Body of pancreas (tissue), 4 donors: Measurements from ENCODE around the gene WWOX. TPM values are rescaled to one million over a fixed set of nuclear protein-coding genes. Genes with fewer than 3 reads are reported as not detected.

Experiments used
- ATAC-seq: fragments of 150-250 bp; one replicate; pipeline ENCODE4 v1.9.1; 2016
- DNase-seq, 4 donors: peaks; one replicate each; pipeline ENCODE4 v3.0.0-alpha.2; 2019
- H3K27ac ChIP-seq, 4 donors: fragments of 200-600 bp; sonication (generic); 1 replicate in 3 of 4; 2 replicates in 1 of 4; pipeline versions ENCODE4 v1.5.1 to v1.6.1; 2016 to 2019; ENCODE audit warnings: mild to moderate bottlenecking in 1 of 4, mixed read lengths in 1 of 4, moderate library complexity in 1 of 4
- H3K27me3 ChIP-seq, 2 donors: fragments of 200-600 bp; sonication (generic); one replicate each; pipeline ENCODE4 v1.6.0; 2016; ENCODE audit warnings: mild to moderate bottlenecking in 1 of 2
- H3K36me3 ChIP-seq, 2 donors: fragments of 200-600 bp; sonication (generic); replicated peaks in 1 of 2; 2 replicates each; pipeline ENCODE4 v1.5.1; 2016; ENCODE audit warnings: low read depth in 2 of 2; ENCODE audit not compliant: insufficient read depth in 1 of 2
- H3K4me1 ChIP-seq: fragments of 200-600 bp; sonication (generic); one replicate; pipeline ENCODE4 v1.6.0; 2016
- H3K4me3 ChIP-seq, 2 donors: fragments of 200-600 bp; sonication (generic); 1 replicate in 1 of 2; 2 replicates in 1 of 2; pipeline ENCODE4 v1.5.1; 2016 to 2019
- H3K9me3 ChIP-seq, 3 donors: fragments of 200-600 bp; sonication (generic); 1 replicate in 2 of 3; 2 replicates in 1 of 3; pipeline ENCODE4 v1.5.1; 2016
- POLR2A ChIP-seq, 3 donors: fragments of 450-650 bp; IDR thresholded peaks; one replicate each; pipeline ENCODE4 v1.6.1; 2016; ENCODE audit warnings: antibody characterized with exemption in 3 of 3, mild to moderate bottlenecking in 2 of 3
- WGBS, 2 donors: methylation state at CpG; one replicate each; pipeline ENCODE4 v1.1.5; 2017; 5-methylcytosine and 5-hydroxymethylcytosine counted together
- intact Hi-C: fragments of 100-400 bp; cut with DNase I; formaldehyde crosslinking; loops from one replicate; pipeline ENCODE4 v1.15.1; 2023
- total RNA-seq, 2 donors: library from RNA; depleted of rRNA; stranded (reverse); fragments of >200 nt; gene quantifications; one replicate each; pipeline ENCODE4 v1.1.0, GENCODE V29; 2016
- TF ChIP-seq, protein P1 (sequence below), 7 experiments: fragments of 450-650 bp in 4 of 7; fragments of 200-600 bp in 3 of 7; sonication (generic) in 3 of 7; IDR thresholded peaks; one replicate each; pipeline ENCODE4 v1.5.1; 2016 to 2019; ENCODE audit warnings: antibody characterized with exemption in 7 of 7

Gene WWOX
- total RNA-seq, 2 donors from 2014 or later = 52.7 to 67.2 TPM

DNA sequence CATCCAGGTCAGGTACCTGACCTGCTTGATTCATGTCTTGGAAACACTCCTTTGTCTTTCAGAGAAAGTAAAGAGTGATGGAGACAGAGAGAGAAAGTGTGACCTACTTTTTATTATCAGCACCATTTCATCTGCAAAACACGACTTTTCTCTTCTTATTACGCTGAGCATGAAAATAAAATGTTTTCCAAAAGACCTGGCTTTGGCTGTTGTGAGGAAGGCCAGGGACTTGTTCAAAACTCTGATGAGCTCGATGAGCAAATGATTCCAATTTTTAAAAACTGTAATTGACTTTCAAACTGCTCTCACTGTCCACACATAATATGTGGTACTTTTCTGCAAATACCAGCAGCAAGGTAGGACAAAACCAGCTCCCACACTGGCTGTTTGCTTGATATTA is 821.2 kb downstream of the WWOX start:
- no peak for DNase-seq
- Histone ChIP-seq H3K27me3 (no peaks in the 10 kb centered on the region), H3K4me1 (no peaks in the 10 kb centered on the region), H3K36me3 (no peaks in the 10 kb centered on the region), H3K4me3 (no peak overlapping the region), H3K9me3 (no peaks in the 10 kb centered on the region), H3K27ac (no peak overlapping the region)
- no peak for ATAC-seq
- WGBS, 2 donors = 46 to 51% methylated on average over 3 of the region's 3 CpGs
- TF ChIP-seq, protein P1, sequence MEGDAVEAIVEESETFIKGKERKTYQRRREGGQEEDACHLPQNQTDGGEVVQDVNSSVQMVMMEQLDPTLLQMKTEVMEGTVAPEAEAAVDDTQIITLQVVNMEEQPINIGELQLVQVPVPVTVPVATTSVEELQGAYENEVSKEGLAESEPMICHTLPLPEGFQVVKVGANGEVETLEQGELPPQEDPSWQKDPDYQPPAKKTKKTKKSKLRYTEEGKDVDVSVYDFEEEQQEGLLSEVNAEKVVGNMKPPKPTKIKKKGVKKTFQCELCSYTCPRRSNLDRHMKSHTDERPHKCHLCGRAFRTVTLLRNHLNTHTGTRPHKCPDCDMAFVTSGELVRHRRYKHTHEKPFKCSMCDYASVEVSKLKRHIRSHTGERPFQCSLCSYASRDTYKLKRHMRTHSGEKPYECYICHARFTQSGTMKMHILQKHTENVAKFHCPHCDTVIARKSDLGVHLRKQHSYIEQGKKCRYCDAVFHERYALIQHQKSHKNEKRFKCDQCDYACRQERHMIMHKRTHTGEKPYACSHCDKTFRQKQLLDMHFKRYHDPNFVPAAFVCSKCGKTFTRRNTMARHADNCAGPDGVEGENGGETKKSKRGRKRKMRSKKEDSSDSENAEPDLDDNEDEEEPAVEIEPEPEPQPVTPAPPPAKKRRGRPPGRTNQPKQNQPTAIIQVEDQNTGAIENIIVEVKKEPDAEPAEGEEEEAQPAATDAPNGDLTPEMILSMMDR (IDR thresholded peaks at IDR 0.05) = no peak
- no peak for TF ChIP-seq POLR2A (IDR thresholded peaks at IDR 0.05)
- intact Hi-C loops = no loop called here

DNA sequence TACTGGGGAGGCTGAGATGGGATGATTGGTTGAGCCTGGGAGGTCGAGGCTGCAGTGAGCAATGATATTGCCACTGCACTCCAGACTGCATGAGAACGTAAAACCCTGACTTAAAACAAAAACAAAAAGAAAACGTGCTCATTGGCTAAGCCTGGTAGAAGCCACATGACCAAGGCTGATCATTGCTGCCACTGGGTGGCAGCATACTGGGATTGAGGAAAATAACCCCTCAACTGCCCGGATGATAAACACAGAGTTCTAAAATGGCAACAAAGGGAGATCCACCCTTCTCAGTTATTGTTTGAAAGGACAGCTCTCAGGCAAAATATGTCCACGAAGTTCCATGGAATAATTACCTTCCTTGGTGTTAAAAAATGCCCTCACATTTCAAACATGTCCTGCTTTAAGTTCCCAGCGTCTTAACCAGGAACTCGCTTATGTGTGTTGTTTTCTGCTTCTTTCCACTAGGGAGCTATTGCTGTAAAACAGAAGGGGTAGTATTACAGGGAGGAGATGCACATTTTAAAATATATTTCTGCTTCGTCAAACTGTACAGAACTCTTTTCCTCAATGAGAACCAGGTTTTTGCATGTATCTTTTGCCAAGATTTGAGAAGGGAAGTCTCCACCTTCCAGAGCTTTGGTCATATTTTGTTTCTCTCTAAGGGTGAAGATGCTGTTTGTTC is 825.8 kb downstream of the WWOX start:
- Histone ChIP-seq H3K27me3 (no peaks in the 10 kb centered on the region), H3K9me3 (no peaks in the 10 kb centered on the region), H3K4me1 (no peaks in the 10 kb centered on the region), H3K4me3 (no peak overlapping the region), H3K27ac (no peak overlapping the region), H3K36me3 (no peaks in the 10 kb centered on the region)
- TF ChIP-seq, protein P1 (IDR thresholded peaks at IDR 0.05) = peak in 6 of 7 experiments; percentile 38 to 56 (median 51)
- TF ChIP-seq POLR2A (IDR thresholded peaks at IDR 0.05) = no peak
- no peak for ATAC-seq
- 55 to 56% methylated on average over 8 of the region's 8 CpGs for WGBS, 2 donors
- intact Hi-C loops = no loop called here
- DNase-seq = peak; percentile 13 to 52 (median 38)

DNA sequence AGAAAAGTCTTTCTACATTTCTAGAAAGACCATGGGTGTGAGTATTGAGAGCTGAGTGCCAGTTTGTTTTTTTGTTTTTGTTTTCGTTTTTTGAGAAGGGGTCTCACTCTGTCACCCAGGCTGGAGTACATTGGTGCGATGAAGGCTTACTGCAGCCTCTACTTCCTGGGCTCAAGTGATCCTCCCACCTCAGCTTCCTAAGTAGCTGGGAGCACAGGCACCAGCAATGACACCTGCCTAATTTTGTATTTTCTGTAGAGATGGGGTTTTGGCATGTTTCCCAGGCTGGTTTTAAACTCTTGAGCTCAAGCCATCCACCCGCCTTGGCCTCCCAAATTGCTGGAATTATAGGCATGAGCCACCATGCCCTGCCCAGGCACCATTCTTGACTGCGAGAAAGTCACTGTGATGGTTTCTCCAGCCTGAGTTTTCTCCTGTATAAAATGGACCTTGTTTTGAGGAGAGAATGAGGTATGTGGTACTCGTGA is 827.3 kb downstream of the WWOX start:
- DNase-seq = no peak
- WGBS, 2 donors = 88% methylated on average over 5 of the region's 5 CpGs
- no peaks in the 10 kb centered on the region for H3K4me1 ChIP-seq
- no peak overlapping the region for H3K4me3 ChIP-seq
- no peak for ATAC-seq
- intact Hi-C loops = no loop called here
- H3K9me3 ChIP-seq = no peaks in the 10 kb centered on the region
- H3K27me3 ChIP-seq = no peaks in the 10 kb centered on the region
- H3K27ac ChIP-seq = no peak overlapping the region
- no peaks in the 10 kb centered on the region for H3K36me3 ChIP-seq
- TF ChIP-seq POLR2A (IDR thresholded peaks at IDR 0.05) = no peak
- TF ChIP-seq, protein P1 (IDR thresholded peaks at IDR 0.05) = no peak

DNA sequence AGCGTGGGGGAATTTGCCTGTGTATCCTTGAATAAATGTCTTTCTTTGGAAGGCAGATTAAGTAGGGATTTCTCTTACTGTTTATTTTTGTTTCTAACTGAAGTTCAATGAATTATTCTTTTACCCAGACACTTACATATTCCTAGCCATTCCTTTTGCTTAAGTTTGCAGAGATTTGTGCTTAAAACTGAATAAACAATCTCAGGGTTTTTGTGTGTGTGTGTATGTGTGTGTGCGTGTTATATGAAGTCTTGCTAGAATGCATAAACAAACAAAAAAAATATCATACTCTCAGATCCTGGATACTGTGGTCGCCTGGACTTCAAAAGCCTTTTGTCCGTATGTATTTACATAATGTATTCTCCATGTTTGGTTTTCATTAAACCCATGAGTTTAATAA is 828.3 kb downstream of the WWOX start:
- DNase-seq (no peak), ATAC-seq (no peak)
- 75 to 80% methylated on average over 4 of the region's 4 CpGs for WGBS, 2 donors
- TF ChIP-seq POLR2A (IDR thresholded peaks at IDR 0.05) = no peak
- TF ChIP-seq, protein P1 (IDR thresholded peaks at IDR 0.05) = no peak
- Histone ChIP-seq H3K27me3 (no peaks in the 10 kb centered on the region), H3K4me3 (no peak overlapping the region), H3K27ac (no peak overlapping the region), H3K4me1 (no peaks in the 10 kb centered on the region), H3K9me3 (no peaks in the 10 kb centered on the region), H3K36me3 (no peaks in the 10 kb centered on the region)
- intact Hi-C loops = no loop called here

DNA sequence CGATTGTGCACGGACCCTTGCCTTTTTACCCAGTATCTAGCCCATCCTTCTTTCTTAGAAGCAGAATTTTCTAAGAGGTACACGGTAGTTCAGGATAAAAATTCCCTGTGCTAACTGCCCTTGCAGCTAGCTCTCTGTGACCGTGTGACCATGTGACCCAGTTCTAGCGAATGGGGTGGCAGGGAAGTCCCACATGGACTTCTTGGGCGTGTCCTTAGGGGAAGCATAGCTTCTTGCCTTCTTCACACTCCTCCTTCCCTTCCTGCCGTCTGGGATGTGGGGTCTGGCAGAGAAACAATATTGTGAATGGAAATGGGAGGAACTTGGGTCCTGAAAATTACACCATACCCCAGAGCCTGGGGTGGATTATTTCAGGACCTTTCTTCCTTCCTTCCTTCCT is 830.4 kb downstream of the WWOX start:
- Histone ChIP-seq H3K4me1 (no peaks in the 10 kb centered on the region), H3K27ac (no peak overlapping the region), H3K9me3 (no peaks in the 10 kb centered on the region), H3K4me3 (no peak overlapping the region), H3K27me3 (no peaks in the 10 kb centered on the region), H3K36me3 (no peaks in the 10 kb centered on the region)
- no peak for DNase-seq
- TF ChIP-seq, protein P1 (IDR thresholded peaks at IDR 0.05) = no peak
- TF ChIP-seq POLR2A (IDR thresholded peaks at IDR 0.05) = no peak
- no peak for ATAC-seq
- intact Hi-C loops = no loop called here
- 86 to 88% methylated on average over 7 of the region's 7 CpGs for WGBS, 2 donors
